RKO (cell line): ENCODE results near the gene UNC5A.

Experiments
- DNase-seq: peaks from one replicate; pipeline ENCODE4 v3.0.0-alpha.2; 2016; ENCODE audit warnings: low spot score

The UNC5A gene

GRCh38 chr5:176821441-176821840, 11.1 kb downstream of the UNC5A start:
- DNase-seq = no peak

GRCh38 chr5:176822041-176822792, 11.9 kb downstream of the UNC5A start:
- DNase-seq = no peak

- no peak for DNase-seq
Observed at GRCh38 chr5:176822793-176823481, 12.6 kb downstream of the UNC5A start.

GRCh38 chr5:176823869-176824412, 13.6 kb downstream of the UNC5A start:
- DNase-seq = no peak

GRCh38 chr5:176824604-176825003, 14.2 kb downstream of the UNC5A start:
- DNase-seq = no peak

GRCh38 chr5:176825234-176825633, 14.9 kb downstream of the UNC5A start:
- DNase-seq = no peak

- no peak for DNase-seq
Observed at GRCh38 chr5:176825957-176826356, 15.6 kb downstream of the UNC5A start.

- DNase-seq = no peak
Observed at GRCh38 chr5:176827736-176828414, 17.5 kb downstream of the UNC5A start.

- DNase-seq = no peak
Observed at GRCh38 chr5:176829320-176829719, 19.0 kb downstream of the UNC5A start.

- no peak for DNase-seq
Observed at GRCh38 chr5:176830422-176830994, 20.1 kb downstream of the UNC5A start.

- no peak for DNase-seq
Observed at GRCh38 chr5:176830995-176831423, 20.6 kb downstream of the UNC5A start.

- DNase-seq = no peak
Observed at GRCh38 chr5:176831425-176831824, 21.1 kb downstream of the UNC5A start.

GRCh38 chr5:176832162-176832561, 21.8 kb downstream of the UNC5A start:
- no peak for DNase-seq

- DNase-seq = no peak
Observed at GRCh38 chr5:176833286-176833685, 22.9 kb downstream of the UNC5A start.

GRCh38 chr5:176835918-176836317, 25.6 kb downstream of the UNC5A start:
- no peak for DNase-seq

GRCh38 chr5:176836811-176837706, 26.7 kb downstream of the UNC5A start:
- no peak for DNase-seq

- DNase-seq = peak; percentile 89
Observed at GRCh38 chr5:176837707-176838115, 27.4 kb downstream of the UNC5A start.

GRCh38 chr5:176843673-176844072, 33.3 kb downstream of the UNC5A start:
- no peak for DNase-seq

GRCh38 chr5:176844281-176844680, 33.9 kb downstream of the UNC5A start:
- no peak for DNase-seq

- peak; percentile 28 for DNase-seq
Observed at GRCh38 chr5:176844706-176845391, 34.5 kb downstream of the UNC5A start.

- no peak for DNase-seq
Observed at GRCh38 chr5:176845392-176845713, 35.0 kb downstream of the UNC5A start.
